ENCODE measurements around the gene TENM3.

The TENM3 gene

DNA sequence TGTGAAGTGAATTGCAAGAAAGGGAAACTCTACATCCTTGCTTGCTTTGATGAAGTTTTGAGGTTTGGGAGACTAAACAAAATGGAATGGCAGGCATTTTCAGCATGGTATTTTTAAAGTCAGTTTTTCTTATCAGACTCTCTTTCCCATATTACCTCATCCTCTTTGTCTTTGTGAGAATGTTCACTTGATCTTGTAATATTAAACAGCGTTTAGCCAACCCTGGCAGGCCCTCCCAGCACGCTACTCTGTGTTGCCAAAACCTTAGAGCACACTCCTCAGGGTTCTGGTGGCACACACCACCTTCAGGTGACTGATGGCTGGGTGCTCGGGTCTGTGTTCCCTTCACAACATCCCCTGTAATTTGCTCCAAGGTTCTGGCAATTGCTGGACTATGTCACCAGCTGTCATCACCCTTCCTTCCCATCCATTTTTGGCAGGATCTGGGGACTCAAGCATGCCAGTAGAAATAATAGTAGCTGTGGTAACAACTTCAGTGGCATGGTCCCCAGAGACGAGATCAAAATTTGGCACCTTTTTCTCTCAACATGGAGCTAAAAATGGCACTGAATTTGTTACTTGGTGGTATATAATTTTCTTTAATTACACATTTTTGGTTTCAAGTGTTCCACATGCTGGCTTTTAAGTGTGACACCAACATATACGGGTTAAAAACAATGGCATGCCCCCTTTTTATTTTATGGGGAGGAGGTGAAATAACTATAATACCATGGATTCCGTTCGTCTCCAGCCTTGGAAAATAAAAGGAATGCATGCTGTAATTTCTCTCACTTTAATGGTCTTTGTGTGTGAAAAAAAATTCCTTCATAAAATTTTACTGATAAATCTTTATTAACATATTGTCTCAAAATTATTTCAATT is 400.8 kb downstream of the TENM3 start:
- Histone ChIP-seq H4K20me1 (ENCODE audit: control insufficient read depth, insufficient read depth, low read depth, low read length) (no peaks in the 10 kb centered on the region), H3F3A (ENCODE audit: control insufficient read depth, insufficient read depth) (no peaks in the 10 kb centered on the region), H3K36me3 (ENCODE audit: control insufficient read depth, low read length) (no peaks in the 10 kb centered on the region), H3K27me3 (ENCODE audit: control insufficient read depth, low read length) (no peaks in the 10 kb centered on the region), H3K27ac (ENCODE audit: low read depth, low read length) (no peak overlapping the region), H3K9me2 (replicated peaks; ENCODE audit: control insufficient read depth, low read length) (no peaks in the 10 kb centered on the region), H3K4me2 (ENCODE audit: low read length) (no peak overlapping the region), H3K79me2 (ENCODE audit: control insufficient read depth, low read length) (no peaks in the 10 kb centered on the region), H3K9me3 (ENCODE audit: control insufficient read depth, insufficient read depth, low read length) (no peaks in the 10 kb centered on the region), H3K4me1 (ENCODE audit: control insufficient read depth, low read length) (no peaks in the 10 kb centered on the region), H3K4me3 (ENCODE audit: low read length) (no peak overlapping the region)
- TF ChIP-seq, protein P1, sequence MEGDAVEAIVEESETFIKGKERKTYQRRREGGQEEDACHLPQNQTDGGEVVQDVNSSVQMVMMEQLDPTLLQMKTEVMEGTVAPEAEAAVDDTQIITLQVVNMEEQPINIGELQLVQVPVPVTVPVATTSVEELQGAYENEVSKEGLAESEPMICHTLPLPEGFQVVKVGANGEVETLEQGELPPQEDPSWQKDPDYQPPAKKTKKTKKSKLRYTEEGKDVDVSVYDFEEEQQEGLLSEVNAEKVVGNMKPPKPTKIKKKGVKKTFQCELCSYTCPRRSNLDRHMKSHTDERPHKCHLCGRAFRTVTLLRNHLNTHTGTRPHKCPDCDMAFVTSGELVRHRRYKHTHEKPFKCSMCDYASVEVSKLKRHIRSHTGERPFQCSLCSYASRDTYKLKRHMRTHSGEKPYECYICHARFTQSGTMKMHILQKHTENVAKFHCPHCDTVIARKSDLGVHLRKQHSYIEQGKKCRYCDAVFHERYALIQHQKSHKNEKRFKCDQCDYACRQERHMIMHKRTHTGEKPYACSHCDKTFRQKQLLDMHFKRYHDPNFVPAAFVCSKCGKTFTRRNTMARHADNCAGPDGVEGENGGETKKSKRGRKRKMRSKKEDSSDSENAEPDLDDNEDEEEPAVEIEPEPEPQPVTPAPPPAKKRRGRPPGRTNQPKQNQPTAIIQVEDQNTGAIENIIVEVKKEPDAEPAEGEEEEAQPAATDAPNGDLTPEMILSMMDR (IDR thresholded peaks at IDR 0.05; ENCODE audit: low read depth, low read length, poor library complexity, severe bottlenecking) = no peak
- TF ChIP-seq EZH2phosphoT487 (IDR thresholded peaks at IDR 0.05; ENCODE audit: borderline replicate concordance, low read length) = no peak

- no peak for TF ChIP-seq EZH2phosphoT487 (IDR thresholded peaks at IDR 0.05; ENCODE audit: borderline replicate concordance, low read length)
- TF ChIP-seq, protein P1 (IDR thresholded peaks at IDR 0.05; ENCODE audit: low read depth, low read length, poor library complexity, severe bottlenecking) = no peak
- H3K4me1 ChIP-seq (ENCODE audit: control insufficient read depth, low read length) = no peaks in the 10 kb centered on the region
- no peaks in the 10 kb centered on the region for H3K27me3 ChIP-seq (ENCODE audit: control insufficient read depth, low read length)
- no peaks in the 10 kb centered on the region for H3K79me2 ChIP-seq (ENCODE audit: control insufficient read depth, low read length)
- H4K20me1 ChIP-seq (ENCODE audit: control insufficient read depth, insufficient read depth, low read depth, low read length) = no peaks in the 10 kb centered on the region
- no peaks in the 10 kb centered on the region for H3F3A ChIP-seq (ENCODE audit: control insufficient read depth, insufficient read depth)
- H3K4me2 ChIP-seq (ENCODE audit: low read length) = no peak overlapping the region
- no peaks in the 10 kb centered on the region for H3K36me3 ChIP-seq (ENCODE audit: control insufficient read depth, low read length)
- H3K9me3 ChIP-seq (ENCODE audit: control insufficient read depth, insufficient read depth, low read length) = no peaks in the 10 kb centered on the region
- H3K4me3 ChIP-seq (ENCODE audit: low read length) = no peak overlapping the region
- no peak overlapping the region for H3K27ac ChIP-seq (ENCODE audit: low read depth, low read length)
- no peaks in the 10 kb centered on the region for H3K9me2 ChIP-seq (replicated peaks; ENCODE audit: control insufficient read depth, low read length)
Observed at GRCh38 chr4:182644683-182645050, 401.5 kb downstream of the TENM3 start.

DNA sequence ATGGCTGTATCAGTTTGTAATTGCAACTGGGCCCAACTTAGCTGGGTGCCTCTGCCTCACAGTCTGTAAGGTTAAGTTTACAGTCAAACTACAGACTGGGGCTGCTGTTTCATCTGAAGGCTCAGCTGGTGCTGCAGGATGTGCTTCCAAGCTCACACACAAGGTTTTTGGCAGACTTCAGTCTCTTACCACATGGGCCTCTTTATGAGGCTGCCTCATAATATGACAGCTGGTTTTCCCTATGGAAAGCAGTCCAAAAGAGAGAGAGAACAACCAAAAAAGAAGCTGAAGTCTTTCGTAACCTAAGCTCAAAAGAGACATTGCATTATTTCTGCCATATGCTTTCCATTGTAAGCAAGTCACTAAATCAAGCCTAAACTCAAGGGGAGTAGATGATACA is 402.3 kb downstream of the TENM3 start:
- H3K4me3 ChIP-seq (ENCODE audit: low read length) = no peak overlapping the region
- TF ChIP-seq EZH2phosphoT487 (IDR thresholded peaks at IDR 0.05; ENCODE audit: borderline replicate concordance, low read length) = no peak
- TF ChIP-seq, protein P1 (IDR thresholded peaks at IDR 0.05; ENCODE audit: low read depth, low read length, poor library complexity, severe bottlenecking) = no peak
- H3K27ac ChIP-seq (ENCODE audit: low read depth, low read length) = no peak overlapping the region
- no peaks in the 10 kb centered on the region for H3K79me2 ChIP-seq (ENCODE audit: control insufficient read depth, low read length)
- H3K4me2 ChIP-seq (ENCODE audit: low read length) = no peak overlapping the region
- no peaks in the 10 kb centered on the region for H4K20me1 ChIP-seq (ENCODE audit: control insufficient read depth, insufficient read depth, low read depth, low read length)
- no peaks in the 10 kb centered on the region for H3K36me3 ChIP-seq (ENCODE audit: control insufficient read depth, low read length)
- no peaks in the 10 kb centered on the region for H3K9me3 ChIP-seq (ENCODE audit: control insufficient read depth, insufficient read depth, low read length)
- no peaks in the 10 kb centered on the region for H3F3A ChIP-seq (ENCODE audit: control insufficient read depth, insufficient read depth)
- no peaks in the 10 kb centered on the region for H3K9me2 ChIP-seq (replicated peaks; ENCODE audit: control insufficient read depth, low read length)
- no peaks in the 10 kb centered on the region for H3K4me1 ChIP-seq (ENCODE audit: control insufficient read depth, low read length)
- no peaks in the 10 kb centered on the region for H3K27me3 ChIP-seq (ENCODE audit: control insufficient read depth, low read length)
